Naive B cell (primary cell): ENCODE measurements around the gene HEG1. TPM values are rescaled to one million over a fixed set of nuclear protein-coding genes. Genes with fewer than 3 reads are reported as not detected.
A peak's percentile ranks its signal among the peaks of the same experiment; 100 is the strongest.

Source experiments
- ATAC-seq, 2 donors: fragments of 150-1000 bp; cut with Tn5 transposase; 2 replicates each; pipeline ENCODE4 v1.10.0; 2021; ENCODE audit warnings: low read depth in 2 of 2, mild to moderate bottlenecking in 2 of 2, moderate library complexity in 2 of 2
- DNase-seq: peaks from one replicate; pipeline ENCODE4 v3.0.0; 2022
- H3K27ac Mint-ChIP-seq, 6 donors: one replicate each; pipeline ENCODE4 v1.8.0; 2020 to 2022; ENCODE audit warnings: mild to moderate bottlenecking in 6 of 6, mixed read lengths in 6 of 6, moderate library complexity in 5 of 6, inconsistent platforms in 2 of 6
- H3K27me3 Mint-ChIP-seq, 3 donors: one replicate each; pipeline ENCODE4 v1.8.0; 2021 to 2022; ENCODE audit warnings: mixed read lengths in 3 of 3, mild to moderate bottlenecking in 1 of 3
- H3K36me3 Mint-ChIP-seq, 2 donors: one replicate each; pipeline ENCODE4 v1.8.0; 2020 to 2022; ENCODE audit warnings: mixed read lengths in 2 of 2, inconsistent platforms in 1 of 2, mild to moderate bottlenecking in 1 of 2
- H3K4me1 Mint-ChIP-seq, 3 donors: one replicate each; pipeline ENCODE4 v1.8.0; 2020 to 2022; ENCODE audit warnings: mixed read lengths in 3 of 3, inconsistent platforms in 1 of 3, mild to moderate bottlenecking in 1 of 3, moderate library complexity in 1 of 3
- H3K4me3 Mint-ChIP-seq, 8 donors: one replicate each; pipeline ENCODE4 v1.8.0; 2020 to 2022; ENCODE audit warnings: mild to moderate bottlenecking in 8 of 8, mixed read lengths in 8 of 8, moderate library complexity in 8 of 8, inconsistent platforms in 2 of 8
- H3K9me3 Mint-ChIP-seq, 7 donors: one replicate each; pipeline ENCODE4 v1.8.0; 2020 to 2022; ENCODE audit warnings: mixed read lengths in 7 of 7, mild to moderate bottlenecking in 5 of 7, inconsistent platforms in 2 of 7, moderate library complexity in 1 of 7
- polyA plus RNA-seq, 6 donors: library from polyadenylated mRNA; unstranded; fragments of 300-500 nt; fragmentation: Illumina TruSeq; gene quantifications; one replicate each; pipeline ENCODE4 v1.2.3, GENCODE V29; 2021; ENCODE audit warnings: low read depth in 6 of 6

Gene HEG1
- polyA plus RNA-seq, 6 donors from 2014 or later: 0.73 to 1.8 (median 1.1) TPM; not detected in 1

DNA sequence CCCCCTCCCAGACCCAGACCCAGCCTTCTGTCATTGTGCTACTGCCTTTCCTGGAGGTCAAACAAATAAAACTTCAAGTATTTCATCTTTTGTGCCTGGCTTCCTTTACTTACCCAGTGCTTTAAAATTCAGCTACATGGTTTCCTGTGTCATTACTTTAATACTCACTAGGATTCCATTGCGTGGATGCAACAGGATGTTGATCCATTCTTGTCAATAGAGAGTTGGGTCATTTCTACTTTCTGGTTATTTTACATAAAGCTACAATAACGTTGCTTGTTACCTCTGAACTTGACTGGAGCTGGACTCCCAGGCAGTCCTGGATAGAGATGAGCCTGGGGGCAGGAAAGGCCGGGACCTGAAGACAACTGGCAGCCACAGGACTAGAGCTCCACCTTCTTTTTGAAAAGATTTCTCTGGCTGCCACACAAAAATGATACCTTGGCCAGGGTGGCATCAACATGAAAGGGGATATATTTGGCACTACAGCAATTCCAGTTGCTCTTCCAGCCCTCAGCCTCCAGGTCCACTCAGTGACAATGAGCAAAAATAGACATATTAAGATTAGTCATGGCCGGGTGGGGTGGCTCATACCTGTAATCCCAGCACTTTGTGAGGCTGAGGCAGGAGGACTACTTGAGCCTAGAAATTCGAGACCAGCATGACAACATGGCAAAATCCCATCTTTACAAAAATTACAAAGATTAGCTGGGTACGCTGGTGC lies 23.3 kb upstream of the HEG1 start:
- H3K4me3 Mint-ChIP-seq: no peak overlapping the region
- ATAC-seq (no peak), DNase-seq (no peak)
- H3K27ac Mint-ChIP-seq: peak overlapping the region in 2 of 6 donors; percentile 23 to 69
- H3K36me3 Mint-ChIP-seq: no peaks in the 10 kb centered on the region
- H3K9me3 Mint-ChIP-seq: no peaks in the 10 kb centered on the region
- H3K4me1 Mint-ChIP-seq: peaks cover 0 to 10% (median 9%) of the 10 kb centered on the region in 3 donors
- peaks cover 0 to 31% (median 9%) of the 10 kb centered on the region in 3 donors for H3K27me3 Mint-ChIP-seq

DNA sequence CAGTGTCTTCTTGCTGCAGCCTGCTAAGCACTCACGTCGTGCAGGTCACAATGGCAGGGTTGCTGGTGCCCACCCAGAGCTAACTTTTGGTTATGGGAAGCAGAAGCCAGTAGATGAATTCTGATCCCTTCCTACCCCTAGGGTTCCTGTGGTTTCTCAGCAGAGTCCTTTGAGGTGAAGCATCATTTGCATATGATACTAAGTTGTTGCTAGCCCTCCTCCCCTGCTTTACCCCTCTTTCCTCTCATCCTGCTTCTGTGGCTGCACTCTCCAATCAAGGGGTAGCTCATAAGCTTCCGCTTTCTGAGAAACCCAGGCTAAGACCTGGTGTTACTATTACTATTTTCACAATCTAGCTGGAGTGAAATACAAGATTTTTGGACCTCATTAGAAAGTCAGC lies 22.1 kb upstream of the HEG1 start:
- Mint-ChIP-seq H3K27ac (no peak overlapping the region), H3K27me3 (peaks cover 0 to 20% (median 3%) of the 10 kb centered on the region in 3 donors), H3K9me3 (no peaks in the 10 kb centered on the region), H3K36me3 (no peaks in the 10 kb centered on the region), H3K4me1 (peaks cover 0 to 10% (median 9%) of the 10 kb centered on the region in 3 donors), H3K4me3 (peak overlapping the region in 1 of 8 donors; percentile 49)
- peak in 1 of 2 donors; percentile 35 for ATAC-seq
- DNase-seq: no peak

DNA sequence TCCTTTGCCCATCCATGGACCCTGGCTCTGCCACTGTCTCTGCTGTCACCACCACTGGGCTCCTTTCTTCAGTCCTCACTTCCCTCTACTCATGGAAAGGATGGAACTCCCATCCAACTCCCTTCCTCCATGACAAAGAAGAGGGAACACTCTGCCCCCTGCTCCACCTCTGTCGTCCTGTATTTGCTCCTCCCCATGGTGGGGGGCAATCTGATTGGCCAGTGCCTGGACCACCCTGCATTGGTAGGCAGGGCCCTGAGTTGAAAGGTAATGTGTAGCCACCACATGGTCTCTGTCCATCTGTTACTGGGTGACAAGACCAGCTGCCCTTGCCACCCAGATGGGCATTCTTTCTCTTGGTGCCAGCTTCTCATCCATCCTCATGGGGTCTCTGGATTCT lies 20.7 kb upstream of the HEG1 start:
- Mint-ChIP-seq H3K4me3 (no peak overlapping the region), H3K9me3 (no peaks in the 10 kb centered on the region), H3K36me3 (no peaks in the 10 kb centered on the region), H3K27me3 (peaks cover 0 to 15% (median 0%) of the 10 kb centered on the region in 3 donors), H3K27ac (peak overlapping the region in 1 of 6 donors; percentile 15), H3K4me1 (peaks cover 0 to 10% (median 9%) of the 10 kb centered on the region in 3 donors)
- DNase-seq (no peak), ATAC-seq (no peak)

DNA sequence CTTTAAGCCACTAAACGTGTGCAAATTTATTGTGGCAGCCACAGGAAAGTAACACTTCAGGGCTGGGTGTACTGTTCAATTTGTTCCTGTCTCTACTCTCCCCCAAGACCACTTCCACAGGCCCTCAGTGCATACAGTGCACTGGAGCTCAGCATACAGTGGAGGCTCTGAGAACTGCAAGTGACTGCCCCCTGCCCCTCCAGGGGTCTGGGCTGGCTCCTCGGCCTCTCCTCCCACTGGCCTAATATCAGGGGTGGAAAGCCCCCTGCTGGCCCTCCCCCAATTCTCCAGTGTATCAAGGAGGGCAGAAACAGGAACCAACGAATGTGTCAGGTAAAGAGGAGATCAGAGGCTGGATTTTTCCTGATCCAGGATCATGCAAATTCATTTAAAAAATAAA lies 19.9 kb upstream of the HEG1 start:
- Mint-ChIP-seq H3K27me3 (peaks cover 0 to 12% (median 0%) of the 10 kb centered on the region in 3 donors), H3K4me1 (peaks cover 0 to 10% (median 9%) of the 10 kb centered on the region in 3 donors), H3K4me3 (peak overlapping the region in 1 of 8 donors; percentile 59), H3K27ac (no peak overlapping the region), H3K36me3 (no peaks in the 10 kb centered on the region), H3K9me3 (no peaks in the 10 kb centered on the region)
- ATAC-seq (no peak), DNase-seq (no peak)

DNA sequence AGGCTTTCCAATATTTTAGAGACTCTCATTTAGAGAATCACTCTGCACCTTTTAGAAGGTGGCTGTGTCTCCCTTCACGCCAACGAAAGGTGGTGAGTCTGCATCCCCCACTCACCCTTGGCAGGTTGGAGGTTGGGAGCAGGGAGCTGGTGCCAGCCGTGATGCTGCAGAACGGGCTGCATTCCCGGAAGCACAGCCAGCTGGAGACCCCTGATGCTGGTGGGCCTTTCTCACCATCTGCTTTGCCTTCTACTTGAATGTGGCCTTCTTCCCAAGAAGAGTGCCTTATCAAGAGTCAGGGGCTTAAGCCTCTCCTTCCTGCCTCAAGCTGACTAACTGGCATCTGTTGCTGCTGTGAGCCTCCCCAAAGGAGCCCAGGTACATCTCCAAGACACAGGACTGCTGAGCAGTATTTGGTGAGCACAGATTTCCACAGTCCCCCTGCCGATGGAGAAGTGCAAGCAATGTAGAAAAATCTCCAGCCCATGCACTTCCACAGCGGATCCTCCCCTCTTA lies 17.7 kb upstream of the HEG1 start:
- peaks cover 13 to 26% (median 18%) of the 10 kb centered on the region in 3 donors for H3K4me1 Mint-ChIP-seq
- H3K36me3 Mint-ChIP-seq: no peaks in the 10 kb centered on the region
- H3K27me3 Mint-ChIP-seq: no peaks in the 10 kb centered on the region
- ATAC-seq (no peak), DNase-seq (no peak)
- H3K4me3 Mint-ChIP-seq: peak overlapping the region in 1 of 8 donors; percentile 22
- no peak overlapping the region for H3K27ac Mint-ChIP-seq
- no peaks in the 10 kb centered on the region for H3K9me3 Mint-ChIP-seq

- no peak overlapping the region for H3K27ac Mint-ChIP-seq
These were observed 17.1 kb upstream of the HEG1 start for GRCh38 chr3:125072749-125073389.

GRCh38 chr3:125072301-125072700 lies 16.5 kb upstream of the HEG1 start:
- H3K4me3 Mint-ChIP-seq: no peak overlapping the region
- H3K9me3 Mint-ChIP-seq: no peaks in the 10 kb centered on the region
- H3K36me3 Mint-ChIP-seq: no peaks in the 10 kb centered on the region
- H3K27ac Mint-ChIP-seq: no peak overlapping the region
- H3K4me1 Mint-ChIP-seq: peaks cover 10 to 22% (median 13%) of the 10 kb centered on the region in 3 donors
- ATAC-seq: no peak
- no peaks in the 10 kb centered on the region for H3K27me3 Mint-ChIP-seq
- DNase-seq: no peak

More at GRCh38 chr3:125072749-125073389, 17.1 kb upstream of the HEG1 start:
- Mint-ChIP-seq H3K4me3 (no peak overlapping the region), H3K36me3 (no peaks in the 10 kb centered on the region), H3K4me1 (peaks cover 13 to 24% (median 13%) of the 10 kb centered on the region in 3 donors), H3K9me3 (no peaks in the 10 kb centered on the region), H3K27me3 (no peaks in the 10 kb centered on the region)
- ATAC-seq (no peak), DNase-seq (no peak)

GRCh38 chr3:125069968-125070745 lies 14.4 kb upstream of the HEG1 start:
- Mint-ChIP-seq H3K4me3 (peak overlapping the region in 3 of 8 donors; percentile 1 to 45 (median 29)), H3K9me3 (no peaks in the 10 kb centered on the region), H3K36me3 (no peaks in the 10 kb centered on the region), H3K4me1 (peaks cover 10 to 22% (median 13%) of the 10 kb centered on the region in 3 donors), H3K27me3 (peaks cover 0 to 11% (median 0%) of the 10 kb centered on the region in 3 donors), H3K27ac (peak overlapping the region in 2 of 6 donors; percentile 66 to 79)
- DNase-seq: no peak
- no peak for ATAC-seq

- Mint-ChIP-seq H3K36me3 (no peaks in the 10 kb centered on the region), H3K4me3 (peak overlapping the region in 5 of 8 donors; percentile 6 to 69 (median 45)), H3K9me3 (no peaks in the 10 kb centered on the region), H3K27ac (peak overlapping the region in 4 of 6 donors; percentile 54 to 79 (median 65)), H3K27me3 (peaks cover 4 to 11% (median 5%) of the 10 kb centered on the region in 3 donors), H3K4me1 (peaks cover 10 to 22% (median 13%) of the 10 kb centered on the region in 3 donors)
- ATAC-seq (peak; percentile 91 to 95), DNase-seq (peak; percentile 23)
These were observed 13.7 kb upstream of the HEG1 start for GRCh38 chr3:125069452-125069851.

DNA sequence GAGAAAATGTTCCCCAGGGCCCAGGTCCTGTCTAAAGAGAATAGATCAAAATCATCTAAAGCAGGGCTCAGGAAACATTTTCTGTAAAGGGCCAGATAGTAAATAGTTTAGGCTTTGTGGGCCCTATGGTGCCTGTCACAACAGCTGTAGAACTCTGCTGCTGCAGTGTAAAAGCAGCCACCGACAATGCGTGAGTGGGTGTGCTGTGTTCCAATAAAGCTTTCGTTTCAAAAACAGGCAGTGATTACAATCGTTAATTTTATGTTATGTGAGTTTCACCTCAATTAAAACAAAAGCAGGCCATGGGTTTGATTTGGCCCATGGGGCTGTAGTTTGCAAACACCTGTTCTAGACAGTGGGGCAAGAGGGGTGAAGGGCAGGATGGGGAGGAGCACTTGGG lies 12.5 kb upstream of the HEG1 start:
- Mint-ChIP-seq H3K4me3 (peak overlapping the region in 1 of 8 donors; percentile 16), H3K4me1 (peaks cover 10 to 22% (median 13%) of the 10 kb centered on the region in 3 donors), H3K36me3 (no peaks in the 10 kb centered on the region), H3K9me3 (peaks cover 0 to 2% (median 0%) of the 10 kb centered on the region in 7 donors), H3K27me3 (peaks cover 15 to 18% (median 15%) of the 10 kb centered on the region in 3 donors), H3K27ac (no peak overlapping the region)
- no peak for DNase-seq
- ATAC-seq: no peak

- Mint-ChIP-seq H3K4me3 (peak overlapping the region in 1 of 8 donors; percentile 69), H3K36me3 (no peaks in the 10 kb centered on the region), H3K9me3 (peaks cover 0 to 2% (median 0%) of the 10 kb centered on the region in 7 donors), H3K27ac (peak overlapping the region in 2 of 6 donors; percentile 43 to 53), H3K4me1 (peaks cover 10 to 22% (median 13%) of the 10 kb centered on the region in 3 donors), H3K27me3 (peaks cover 15 to 29% (median 22%) of the 10 kb centered on the region in 3 donors)
- ATAC-seq: no peak
- no peak for DNase-seq
These were observed 11.4 kb upstream of the HEG1 start for GRCh38 chr3:125067225-125067624.

GRCh38 chr3:125062904-125063618 lies 7.3 kb upstream of the HEG1 start:
- peaks cover 37 to 49% (median 49%) of the 10 kb centered on the region in 3 donors for H3K27me3 Mint-ChIP-seq
- no peaks in the 10 kb centered on the region for H3K36me3 Mint-ChIP-seq
- H3K9me3 Mint-ChIP-seq: peaks cover 0 to 5% (median 0%) of the 10 kb centered on the region in 7 donors
- peaks cover 0 to 3% (median 0%) of the 10 kb centered on the region in 3 donors for H3K4me1 Mint-ChIP-seq
- H3K27ac Mint-ChIP-seq: no peak overlapping the region
- H3K4me3 Mint-ChIP-seq: no peak overlapping the region
- ATAC-seq (no peak), DNase-seq (no peak)
